GM19328 (cell line): ENCODE data around the gene SMYD3.

ENCODE experiments used
- ATAC-seq: cut with Tn5 transposase; IDR thresholded peaks from one replicate; pipeline ENCODE4 v1.9.1; 2021; ENCODE audit warnings: mild to moderate bottlenecking, moderate library complexity; ENCODE audit not compliant: unreplicated experiment

SMYD3 gene

GRCh38 chr1:246417813-246418564, 89.1 kb downstream of the SMYD3 start:
- no peak for ATAC-seq

- ATAC-seq = no peak
Observed at GRCh38 chr1:246417152-246417812, 89.8 kb downstream of the SMYD3 start.

GRCh38 chr1:246416261-246416660, 90.8 kb downstream of the SMYD3 start:
- no peak for ATAC-seq

GRCh38 chr1:246415028-246415427, 92.1 kb downstream of the SMYD3 start:
- no peak for ATAC-seq

GRCh38 chr1:246413430-246413829, 93.6 kb downstream of the SMYD3 start:
- ATAC-seq = no peak

- no peak for ATAC-seq
Observed at GRCh38 chr1:246404078-246404477, 103.0 kb downstream of the SMYD3 start.

GRCh38 chr1:246398126-246398813, 108.8 kb downstream of the SMYD3 start:
- ATAC-seq = no peak

GRCh38 chr1:246397046-246397445, 110.0 kb downstream of the SMYD3 start:
- no peak for ATAC-seq

- no peak for ATAC-seq
Observed at GRCh38 chr1:246396322-246396721, 110.8 kb downstream of the SMYD3 start.

GRCh38 chr1:246394121-246394520, 113.0 kb downstream of the SMYD3 start:
- ATAC-seq = no peak

- ATAC-seq = no peak
Observed at GRCh38 chr1:246390855-246391254, 116.2 kb downstream of the SMYD3 start.

GRCh38 chr1:246384616-246385015, 122.5 kb downstream of the SMYD3 start:
- no peak for ATAC-seq

- ATAC-seq = no peak
Observed at GRCh38 chr1:246383791-246384190, 123.3 kb downstream of the SMYD3 start.

GRCh38 chr1:246383239-246383589, 123.9 kb downstream of the SMYD3 start:
- no peak for ATAC-seq

GRCh38 chr1:246382589-246383238, 124.4 kb downstream of the SMYD3 start:
- no peak for ATAC-seq

- ATAC-seq = no peak
Observed at GRCh38 chr1:246381452-246381851, 125.6 kb downstream of the SMYD3 start.

- ATAC-seq = no peak
Observed at GRCh38 chr1:246377625-246378153, 129.4 kb downstream of the SMYD3 start.

GRCh38 chr1:246373828-246374569, 133.1 kb downstream of the SMYD3 start:
- ATAC-seq = no peak

GRCh38 chr1:246372559-246372958, 134.5 kb downstream of the SMYD3 start:
- ATAC-seq = no peak

- ATAC-seq = no peak
Observed at GRCh38 chr1:246367041-246367440, 140.0 kb downstream of the SMYD3 start.

GRCh38 chr1:246365708-246366107, 141.4 kb downstream of the SMYD3 start:
- ATAC-seq = no peak
